ENCODE data around the gene PTGIS.

The PTGIS gene

GRCh38 chr20:49595346-49595745, 27.4 kb upstream of the PTGIS start:
- no peak for DNase-seq

GRCh38 chr20:49594931-49595315, 27.0 kb upstream of the PTGIS start:
- DNase-seq, result no peak

DNA sequence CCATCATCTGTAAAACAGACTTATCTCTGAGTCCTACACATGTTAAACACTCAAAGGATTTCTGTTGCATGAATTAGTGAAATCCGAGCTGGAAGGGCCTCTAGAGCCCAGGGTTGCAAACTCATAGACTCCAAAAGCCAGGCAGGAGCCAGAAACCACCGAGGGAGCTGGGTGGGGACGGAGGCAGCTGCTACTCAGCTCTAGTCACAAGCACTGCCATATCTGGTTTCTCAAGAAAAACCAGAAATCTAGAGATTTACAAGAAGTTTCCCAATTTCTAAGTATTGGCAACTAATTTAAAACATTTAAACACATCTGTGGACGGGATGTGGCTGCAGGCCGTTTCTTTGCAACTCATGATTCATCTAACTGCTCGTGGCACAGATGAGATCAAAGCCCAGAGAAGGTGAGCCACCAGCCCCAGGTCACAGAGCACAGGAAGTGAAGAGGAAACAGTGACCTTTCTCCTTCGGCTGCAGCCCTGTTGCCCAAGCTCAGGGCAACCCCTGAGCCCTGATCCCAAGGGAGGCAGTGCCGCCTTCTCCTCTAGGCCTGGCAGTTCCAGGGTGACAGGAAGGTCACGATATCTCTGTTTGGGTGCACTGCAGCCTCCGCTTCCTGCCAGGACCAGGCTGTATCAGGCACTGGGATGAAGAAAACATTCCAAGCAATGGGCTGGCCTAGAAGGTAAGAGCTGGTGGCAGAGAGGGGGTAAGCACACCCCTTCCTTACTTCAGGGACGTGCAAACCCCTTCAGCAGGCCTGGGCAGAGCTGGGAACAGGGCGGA, 26.4 kb upstream of the PTGIS start:
- peak; percentile 39 to 61 for DNase-seq

GRCh38 chr20:49593466-49594142, 25.7 kb upstream of the PTGIS start:
- DNase-seq, result no peak

DNA sequence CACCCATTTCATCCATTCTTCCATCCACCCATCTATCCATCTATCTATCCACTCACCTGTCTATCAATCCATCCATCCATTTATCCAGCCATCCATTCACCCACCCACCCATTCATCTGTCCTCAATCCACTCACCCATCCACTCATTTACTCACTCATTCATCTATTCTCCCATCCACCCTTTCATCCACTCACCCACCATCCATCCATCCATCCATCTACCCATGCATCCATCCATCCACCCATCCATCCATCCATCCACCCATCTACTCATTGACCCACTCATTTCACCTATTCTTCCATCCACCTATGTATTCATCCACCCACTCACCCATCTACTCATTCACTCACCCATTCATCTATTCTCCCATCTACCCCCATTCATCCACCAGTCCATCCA, 24.2 kb upstream of the PTGIS start:
- no peak for DNase-seq

- no peak for DNase-seq
Observed at GRCh38 chr20:49591217-49591865, 23.4 kb upstream of the PTGIS start.

DNA sequence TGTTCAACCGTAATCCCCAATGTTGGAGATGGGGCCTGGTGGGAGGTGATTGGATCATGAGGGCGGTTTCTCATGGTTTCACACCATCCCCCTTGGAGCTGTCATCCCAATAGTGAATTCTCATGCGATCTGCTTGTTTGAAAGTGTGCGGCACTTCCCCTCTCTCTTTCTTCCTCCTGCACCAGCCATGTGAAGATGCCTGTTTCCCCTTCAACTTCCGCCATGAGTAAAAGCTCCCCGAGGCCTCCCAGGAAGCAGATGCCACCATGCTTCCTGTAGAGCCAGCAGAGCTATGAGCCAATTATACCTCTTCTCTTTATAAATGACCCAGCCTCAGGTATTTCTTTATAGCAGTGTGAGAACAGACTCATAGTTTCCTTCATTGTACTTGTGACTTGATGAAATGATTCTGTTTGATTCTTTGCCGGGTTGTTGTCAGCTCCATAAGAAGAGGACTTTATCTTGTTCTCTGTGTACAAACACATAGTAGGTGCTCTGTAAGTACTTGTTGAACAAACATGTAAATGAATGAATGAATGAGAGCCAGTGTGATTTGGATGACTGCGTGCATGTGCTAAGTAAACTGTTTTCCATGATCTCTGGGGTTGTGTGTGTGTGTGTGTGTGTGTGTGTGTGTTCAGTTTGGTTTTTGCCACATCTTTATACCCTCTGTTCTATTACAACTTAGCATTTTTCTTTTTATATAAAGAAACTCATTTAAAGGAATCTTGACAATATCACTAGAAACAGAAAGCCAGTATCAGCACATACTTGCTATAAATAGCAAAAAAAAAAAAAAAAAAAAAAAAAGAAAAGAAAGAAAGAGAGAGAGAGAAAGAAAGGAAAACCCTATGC, 22.5 kb upstream of the PTGIS start:
- DNase-seq, result no peak

DNA sequence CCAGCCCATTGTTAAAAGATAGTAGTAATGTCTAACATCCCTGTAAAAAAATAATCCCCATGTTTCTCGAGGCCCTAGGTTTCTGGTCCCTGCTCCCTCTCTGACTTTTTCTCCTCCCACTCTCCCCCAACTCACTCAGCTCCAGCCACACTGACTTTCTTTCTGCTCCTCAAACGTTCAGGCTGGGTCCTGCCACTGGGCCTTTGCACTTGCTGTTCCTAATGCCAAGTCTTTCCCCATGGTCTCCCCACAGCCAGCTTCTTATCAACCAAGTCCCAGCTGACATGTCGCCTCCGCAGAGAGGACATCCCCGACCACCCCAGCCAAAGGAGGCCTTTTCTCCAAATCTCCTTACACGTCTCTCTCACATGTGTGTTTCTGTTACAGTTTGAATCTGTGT, 21.8 kb upstream of the PTGIS start:
- DNase-seq, result no peak

DNA sequence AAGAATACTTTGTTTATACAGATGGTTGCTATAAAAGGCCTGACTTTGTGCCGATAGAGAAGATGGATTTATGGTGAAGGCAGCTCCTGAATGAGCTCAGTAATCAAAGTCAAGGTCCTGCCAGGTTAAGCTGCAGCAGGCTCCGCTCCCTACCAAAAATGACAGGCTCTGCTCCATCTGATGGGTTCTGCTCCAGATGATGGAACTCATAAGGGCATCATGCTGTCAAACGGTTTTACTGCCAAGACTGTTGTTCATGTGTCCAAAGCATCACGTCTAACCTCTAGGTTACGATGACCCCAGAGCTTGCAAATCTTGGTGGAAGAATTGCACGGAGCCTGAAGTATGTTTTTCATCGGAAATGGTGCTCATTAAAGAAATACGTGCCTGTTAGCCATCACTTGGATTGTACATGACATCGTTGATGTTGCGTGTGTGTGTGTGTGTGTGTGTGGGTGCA, 19.2 kb upstream of the PTGIS start:
- no peak for DNase-seq

DNA sequence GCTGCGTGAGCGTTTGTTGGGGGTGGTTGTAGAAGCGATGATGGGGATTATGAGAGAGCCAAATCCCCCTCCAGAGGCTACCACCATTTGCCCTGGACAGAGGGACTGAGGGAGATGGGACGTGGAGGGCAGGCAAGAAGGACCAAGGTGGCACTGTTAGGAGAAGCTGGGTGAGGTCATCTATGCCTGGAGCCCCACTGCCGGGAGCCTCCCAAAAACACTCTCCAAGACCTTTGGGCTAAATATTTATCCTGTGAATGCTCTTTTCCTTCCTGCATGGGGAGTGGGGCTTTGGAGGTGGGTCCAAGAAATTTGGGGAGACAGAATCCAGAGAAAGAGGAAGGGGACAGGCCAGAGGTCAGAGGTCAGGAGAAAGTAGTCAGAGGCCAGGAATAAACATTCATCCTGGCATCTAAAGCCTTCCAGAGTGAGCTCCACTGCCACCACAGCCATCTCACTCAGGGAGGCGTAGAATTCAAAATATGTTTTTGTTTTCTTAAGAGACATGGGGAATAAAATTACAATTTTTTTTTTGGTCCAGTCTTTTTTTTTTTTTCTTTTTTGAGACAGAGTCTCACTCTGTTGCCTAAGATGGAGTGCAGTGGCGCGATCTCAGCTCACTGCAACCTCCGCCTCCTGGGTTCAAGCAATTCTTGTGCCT, 17.8 kb upstream of the PTGIS start:
- no peak for DNase-seq

GRCh38 chr20:49584418-49585382, 16.8 kb upstream of the PTGIS start:
- no peak for DNase-seq

DNA sequence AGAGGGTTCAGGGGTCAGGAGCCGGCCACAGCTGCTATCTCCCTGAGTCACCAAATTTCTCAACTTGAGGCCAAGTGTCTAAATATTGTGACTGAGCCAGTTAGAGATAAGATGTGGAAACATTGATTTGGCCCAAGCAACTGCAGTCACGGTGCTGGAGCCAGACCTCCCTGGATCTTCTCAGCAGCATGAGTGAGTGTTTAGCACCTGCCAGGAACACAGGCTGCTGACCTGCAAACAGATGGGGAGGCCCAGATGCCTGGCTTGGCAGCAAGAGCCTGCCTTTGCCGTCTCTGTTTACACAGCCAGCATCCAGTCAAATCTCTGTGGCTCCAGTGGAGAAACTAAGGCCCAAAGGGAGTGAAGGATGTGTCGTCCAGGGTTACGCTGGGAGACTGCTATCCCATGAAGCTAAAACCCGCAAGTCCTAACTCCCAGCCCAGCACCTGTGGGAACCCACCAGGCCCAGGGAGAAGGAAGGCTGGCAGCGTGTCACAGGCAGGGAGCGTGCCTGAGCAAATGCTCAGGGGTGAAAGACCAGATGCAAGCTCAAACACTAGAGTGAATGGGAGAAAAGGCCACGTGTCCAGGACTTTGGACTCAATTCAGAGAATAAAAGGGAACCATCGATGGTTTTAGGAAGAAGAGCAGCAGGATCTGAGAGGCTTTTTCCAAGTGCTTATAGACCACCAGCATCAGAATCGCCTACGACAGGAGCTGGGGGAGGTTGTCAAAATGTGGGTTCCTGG, 15.9 kb upstream of the PTGIS start:
- DNase-seq, result peak in 1 of 2 donors; percentile 57

DNA sequence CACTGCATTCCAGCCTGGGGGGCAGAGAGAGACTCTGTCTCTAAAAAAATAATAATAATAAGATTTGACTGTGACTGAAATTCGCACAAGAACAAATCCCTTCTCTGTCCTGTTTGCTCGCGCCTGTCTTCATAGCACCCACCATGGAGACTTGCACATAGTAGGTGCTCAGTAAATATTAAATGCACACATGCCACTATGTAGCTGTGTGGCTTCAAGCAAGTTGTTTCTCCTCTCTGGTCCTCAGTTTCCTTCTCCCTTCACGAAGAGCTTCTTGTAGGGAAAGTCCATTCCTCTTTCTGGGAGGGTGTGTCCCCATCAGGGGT, 15.4 kb upstream of the PTGIS start:
- no peak for DNase-seq

DNA sequence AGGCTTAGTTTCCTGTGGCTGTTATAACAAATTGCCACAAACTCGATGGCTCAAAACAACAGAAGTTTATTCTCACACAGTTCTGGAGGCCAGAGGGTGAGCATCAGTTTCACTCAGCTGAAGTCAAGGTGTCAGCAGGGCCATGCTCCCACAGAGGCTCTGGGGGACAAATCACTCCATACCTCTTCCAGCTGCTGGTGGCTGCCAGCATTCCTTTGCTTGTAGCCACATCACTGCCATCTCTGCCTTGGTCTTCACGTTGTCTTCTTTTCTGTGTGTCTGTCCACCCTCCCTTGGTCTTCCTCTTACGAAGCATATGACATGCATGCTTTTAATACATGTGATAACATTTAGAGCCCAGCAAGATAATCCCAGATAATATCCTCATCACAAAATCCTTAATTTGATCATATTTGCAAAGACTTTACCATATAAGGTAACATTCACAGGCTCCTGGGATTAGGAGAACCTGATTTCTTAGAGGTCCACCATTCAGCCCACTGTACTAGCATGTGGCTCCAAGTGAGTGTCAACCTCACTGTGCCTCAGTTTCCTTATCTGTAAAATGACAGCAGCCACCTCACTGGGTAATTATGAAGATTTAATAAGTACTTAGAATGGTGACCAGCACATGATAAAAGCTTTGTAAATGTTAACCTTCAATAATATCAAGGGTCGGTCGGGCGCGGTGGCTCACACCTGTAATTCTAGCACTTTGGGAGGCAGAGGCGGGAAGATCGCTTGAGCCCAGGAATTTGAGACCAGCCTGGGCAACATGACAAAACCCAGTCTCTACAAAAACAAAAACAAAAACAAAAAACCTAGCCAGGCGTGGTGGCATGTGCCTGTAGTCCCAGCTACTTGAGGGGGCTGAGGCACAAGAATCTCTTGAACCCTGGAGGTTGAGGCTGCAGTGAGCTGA, 14.7 kb upstream of the PTGIS start:
- no peak for DNase-seq

- no peak for DNase-seq
Observed at GRCh38 chr20:49581482-49581881, 13.5 kb upstream of the PTGIS start.

GRCh38 chr20:49580813-49581174, 12.9 kb upstream of the PTGIS start:
- DNase-seq, result no peak

DNA sequence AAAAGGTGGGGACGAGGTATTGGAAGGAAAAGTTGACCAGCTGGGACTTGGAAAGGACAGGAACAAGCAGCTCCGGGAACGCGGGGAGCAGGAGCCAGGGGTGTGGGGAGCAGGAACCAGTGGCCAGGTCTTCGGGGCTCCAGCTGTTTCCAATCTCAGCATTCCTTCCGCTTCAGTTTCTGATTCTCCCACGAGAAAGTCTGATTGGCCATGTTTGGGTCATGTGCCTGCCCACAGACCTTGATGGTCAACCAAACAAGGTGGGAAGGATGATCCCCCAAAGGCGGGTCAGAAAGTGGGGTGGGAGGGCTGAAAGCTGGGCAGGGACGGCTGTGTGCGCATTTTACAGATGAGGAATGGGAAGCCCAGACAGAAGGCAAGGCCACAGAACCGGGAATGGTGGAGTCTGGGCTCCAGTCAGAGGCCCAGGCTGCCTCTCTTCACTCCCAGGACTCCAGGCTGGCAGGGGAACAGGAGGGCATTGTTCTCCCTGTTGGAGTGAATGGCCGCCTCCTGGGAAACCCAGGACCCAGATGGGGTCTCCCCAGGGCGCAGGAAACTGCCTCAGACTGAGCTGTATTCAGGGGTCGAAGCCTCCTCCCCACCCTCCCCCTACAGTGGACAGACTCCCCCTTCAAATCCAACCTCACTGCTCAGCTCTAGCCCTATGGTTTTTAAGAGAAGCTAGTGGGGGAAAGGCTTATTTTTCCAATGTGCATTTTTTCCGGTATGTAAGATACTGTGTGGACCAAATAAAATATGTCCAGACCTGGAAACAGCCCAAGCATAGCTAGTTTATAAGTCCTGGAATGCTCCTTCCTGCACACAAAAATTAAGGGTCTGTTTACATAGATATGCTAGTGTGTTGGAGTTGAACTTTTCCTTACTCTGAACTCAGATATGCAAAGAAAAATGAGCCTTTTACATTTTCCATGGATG, 12.2 kb upstream of the PTGIS start:
- no peak for DNase-seq

- DNase-seq, result no peak
Observed at GRCh38 chr20:49579195-49579594, 11.3 kb upstream of the PTGIS start.

All from CD4-positive, alpha-beta T cell treated with Interleukin-4 for 1 hour (primary cell).